Prostate gland (tissue), 2 donors: ENCODE results near the gene FAF1. TPM values are rescaled to one million over a fixed set of nuclear protein-coding genes. Genes with fewer than 3 reads are reported as not detected.

Experiments used
- DNase-seq: peaks from one replicate; pipeline ENCODE4 v3.0.0-alpha.2; 2019; ENCODE audit warnings: low spot score
- H3K27ac ChIP-seq, 2 donors: fragments of 200-600 bp; sonication (generic); 2 replicates each; pipeline ENCODE4 v1.5.1; 2017 to 2019
- H3K27me3 ChIP-seq: fragments of 200-600 bp; sonication (generic); replicated peaks from 2 replicates; pipeline ENCODE4 v1.5.1; 2019; ENCODE audit not compliant: insufficient read depth
- H3K36me3 ChIP-seq, 2 donors: fragments of 200-600 bp; sonication (generic); 1 replicate in 1 of 2; 2 replicates in 1 of 2; pipeline versions ENCODE4 v1.5.1 to v1.8.1; 2017 to 2019
- H3K4me1 ChIP-seq: fragments of 200-600 bp; sonication (generic); replicated peaks from 2 replicates; pipeline ENCODE4 v1.5.1; 2019
- H3K4me3 ChIP-seq, 2 donors: fragments of 200-600 bp; sonication (generic); 2 replicates each; pipeline ENCODE4 v1.5.1; 2017 to 2019
- H3K9me3 ChIP-seq: fragments of 200-600 bp; sonication (generic); 2 replicates; pipeline ENCODE4 v1.5.1; 2017
- POLR2A ChIP-seq: fragments of 450-650 bp; IDR thresholded peaks from one replicate; pipeline ENCODE4 v1.6.1; 2016; ENCODE audit warnings: antibody characterized with exemption, mild to moderate bottlenecking
- POLR2AphosphoS5 ChIP-seq: sonication (generic); formaldehyde crosslinking; IDR thresholded peaks from one replicate; pipeline ENCODE4 v1.6.1; 2017; ENCODE audit warnings: antibody characterized with exemption
- WGBS: methylation state at CpG from one replicate; pipeline ENCODE4 v1.1.5; 2018; 5-methylcytosine and 5-hydroxymethylcytosine counted together
- intact Hi-C: fragments of 100-400 bp; cut with DNase I; formaldehyde crosslinking; loops from one replicate; pipeline ENCODE4 v1.14.2; 2022
- total RNA-seq, 2 donors: library from RNA; depleted of rRNA; stranded (reverse); fragments of >200 nt; gene quantifications; one replicate each; pipeline ENCODE4 v1.1.0, GENCODE V29; 2016
- TF ChIP-seq, protein P1 (sequence below), 4 experiments: fragments of 200-600 bp in 2 of 4; fragments of 450-650 bp in 2 of 4; sonication (generic) in 2 of 4; IDR thresholded peaks; 1 replicate in 3 of 4; 2 replicates in 1 of 4; pipeline ENCODE4 v1.5.1; 2016 to 2019; ENCODE audit warnings: antibody characterized with exemption in 4 of 4, mild to moderate bottlenecking in 2 of 4, moderate library complexity in 2 of 4

FAF1 gene
- total RNA-seq, 2 donors from 2014 or later, result 40.4 to 41.5 TPM

DNA sequence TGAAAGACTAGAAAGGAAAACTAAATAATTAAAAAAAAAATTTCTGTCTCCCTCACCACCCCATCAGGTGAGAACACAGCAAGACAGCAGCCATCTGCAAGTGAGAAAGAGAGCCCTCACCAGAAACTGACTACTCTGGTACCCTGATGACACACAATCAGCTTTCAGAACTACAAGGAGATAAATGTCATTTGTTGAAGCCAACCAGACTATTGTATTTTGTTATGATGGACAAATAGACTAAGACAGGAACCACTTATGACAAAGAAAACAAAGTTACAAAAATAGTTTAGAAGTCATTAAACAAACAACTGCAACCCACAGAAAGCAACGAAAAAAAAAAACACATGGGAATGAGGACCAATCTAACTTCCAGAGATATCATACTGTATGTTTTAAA is 98.3 kb downstream of the FAF1 start:
- Histone ChIP-seq H3K4me3 (no peak overlapping the region), H3K36me3 (no peaks in the 10 kb centered on the region), H3K4me1 (no peaks in the 10 kb centered on the region), H3K9me3 (no peaks in the 10 kb centered on the region), H3K27me3 (no peaks in the 10 kb centered on the region), H3K27ac (no peak overlapping the region)
- intact Hi-C loops, result no loop called here
- TF ChIP-seq, protein P1, sequence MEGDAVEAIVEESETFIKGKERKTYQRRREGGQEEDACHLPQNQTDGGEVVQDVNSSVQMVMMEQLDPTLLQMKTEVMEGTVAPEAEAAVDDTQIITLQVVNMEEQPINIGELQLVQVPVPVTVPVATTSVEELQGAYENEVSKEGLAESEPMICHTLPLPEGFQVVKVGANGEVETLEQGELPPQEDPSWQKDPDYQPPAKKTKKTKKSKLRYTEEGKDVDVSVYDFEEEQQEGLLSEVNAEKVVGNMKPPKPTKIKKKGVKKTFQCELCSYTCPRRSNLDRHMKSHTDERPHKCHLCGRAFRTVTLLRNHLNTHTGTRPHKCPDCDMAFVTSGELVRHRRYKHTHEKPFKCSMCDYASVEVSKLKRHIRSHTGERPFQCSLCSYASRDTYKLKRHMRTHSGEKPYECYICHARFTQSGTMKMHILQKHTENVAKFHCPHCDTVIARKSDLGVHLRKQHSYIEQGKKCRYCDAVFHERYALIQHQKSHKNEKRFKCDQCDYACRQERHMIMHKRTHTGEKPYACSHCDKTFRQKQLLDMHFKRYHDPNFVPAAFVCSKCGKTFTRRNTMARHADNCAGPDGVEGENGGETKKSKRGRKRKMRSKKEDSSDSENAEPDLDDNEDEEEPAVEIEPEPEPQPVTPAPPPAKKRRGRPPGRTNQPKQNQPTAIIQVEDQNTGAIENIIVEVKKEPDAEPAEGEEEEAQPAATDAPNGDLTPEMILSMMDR (IDR thresholded peaks at IDR 0.05), result no peak
- TF ChIP-seq POLR2AphosphoS5 (no peak), POLR2A (no peak)
- WGBS, result 65% methylated on average over 1 of the region's 1 CpG
- no peak for DNase-seq

DNA sequence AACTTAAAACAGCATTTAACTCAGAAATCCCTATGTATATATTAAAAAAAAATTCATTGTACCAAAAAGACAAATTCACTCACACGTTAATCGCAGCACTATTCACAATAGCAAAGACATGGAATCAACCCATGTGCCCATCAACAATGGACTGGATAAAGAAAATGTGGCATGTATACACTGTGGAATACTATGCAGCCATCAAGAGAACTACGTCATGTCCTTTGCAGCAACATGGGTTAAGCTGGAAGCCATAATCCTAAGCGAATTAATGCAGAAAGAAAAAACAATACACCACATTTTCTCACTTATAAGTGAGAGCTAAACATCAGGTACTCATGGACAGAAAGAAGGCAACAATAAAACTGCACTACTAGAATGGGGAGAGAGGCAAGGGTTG is 99.4 kb downstream of the FAF1 start:
- Histone ChIP-seq H3K4me1 (no peaks in the 10 kb centered on the region), H3K27me3 (no peaks in the 10 kb centered on the region), H3K36me3 (no peaks in the 10 kb centered on the region), H3K27ac (no peak overlapping the region), H3K9me3 (no peaks in the 10 kb centered on the region), H3K4me3 (no peak overlapping the region)
- DNase-seq, result no peak
- TF ChIP-seq POLR2A (no peak), POLR2AphosphoS5 (no peak)
- TF ChIP-seq, protein P1 (IDR thresholded peaks at IDR 0.05), result no peak
- 100% methylated on average over 4 of the region's 4 CpGs for WGBS
- intact Hi-C loops, result no loop called here

DNA sequence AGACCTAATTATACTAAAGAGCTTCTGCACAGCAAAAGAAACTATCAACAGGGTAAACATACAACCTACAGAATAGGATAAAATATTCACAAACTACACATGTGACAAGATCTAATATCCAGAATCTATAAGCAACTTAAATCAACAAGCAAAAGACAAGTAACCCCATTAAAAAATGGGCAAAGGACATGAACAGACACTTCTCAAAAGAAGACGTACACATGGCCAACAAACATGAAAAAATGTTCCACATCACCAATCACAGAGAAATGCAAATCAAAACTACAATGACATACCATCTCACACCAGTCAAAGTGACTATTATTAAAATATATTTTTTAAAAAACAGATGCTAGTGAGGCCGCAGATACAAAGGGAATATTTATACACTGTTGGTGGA is 99.8 kb downstream of the FAF1 start:
- H3K36me3 ChIP-seq, result no peaks in the 10 kb centered on the region
- TF ChIP-seq POLR2AphosphoS5, result no peak
- no peaks in the 10 kb centered on the region for H3K4me1 ChIP-seq
- no peaks in the 10 kb centered on the region for H3K9me3 ChIP-seq
- H3K27ac ChIP-seq, result no peak overlapping the region
- H3K4me3 ChIP-seq, result no peak overlapping the region
- H3K27me3 ChIP-seq, result no peaks in the 10 kb centered on the region
- WGBS, result 94% methylated on average over 2 of the region's 2 CpGs
- intact Hi-C loops, result no loop called here
- DNase-seq, result no peak

DNA sequence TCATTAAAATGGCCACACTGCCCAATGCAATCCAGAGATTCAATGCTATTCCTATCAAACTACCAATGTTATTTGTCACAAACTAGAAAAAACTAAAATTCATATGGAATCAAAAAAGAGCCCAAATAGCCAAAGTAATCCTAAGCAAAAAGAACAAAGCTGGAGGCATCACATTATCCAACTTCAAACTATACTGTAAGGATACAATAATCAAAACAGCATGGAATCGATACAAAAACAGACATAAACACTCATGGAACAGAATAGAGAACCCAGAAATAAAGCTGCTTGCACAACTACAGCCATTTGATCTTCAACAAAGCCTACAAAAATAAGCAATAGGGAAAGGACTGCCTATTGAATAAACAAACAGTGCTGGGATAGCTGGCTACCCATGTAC is 100.4 kb downstream of the FAF1 start:
- intact Hi-C loops, result no loop called here
- WGBS, result 100% methylated on average over 1 of the region's 1 CpG
- no peaks in the 10 kb centered on the region for H3K4me1 ChIP-seq
- no peak for DNase-seq
- no peaks in the 10 kb centered on the region for H3K9me3 ChIP-seq
- no peaks in the 10 kb centered on the region for H3K36me3 ChIP-seq
- no peaks in the 10 kb centered on the region for H3K27me3 ChIP-seq
- no peak overlapping the region for H3K4me3 ChIP-seq
- H3K27ac ChIP-seq, result no peak overlapping the region
- TF ChIP-seq POLR2AphosphoS5 (no peak), POLR2A (no peak)
- TF ChIP-seq, protein P1 (IDR thresholded peaks at IDR 0.05), result no peak

DNA sequence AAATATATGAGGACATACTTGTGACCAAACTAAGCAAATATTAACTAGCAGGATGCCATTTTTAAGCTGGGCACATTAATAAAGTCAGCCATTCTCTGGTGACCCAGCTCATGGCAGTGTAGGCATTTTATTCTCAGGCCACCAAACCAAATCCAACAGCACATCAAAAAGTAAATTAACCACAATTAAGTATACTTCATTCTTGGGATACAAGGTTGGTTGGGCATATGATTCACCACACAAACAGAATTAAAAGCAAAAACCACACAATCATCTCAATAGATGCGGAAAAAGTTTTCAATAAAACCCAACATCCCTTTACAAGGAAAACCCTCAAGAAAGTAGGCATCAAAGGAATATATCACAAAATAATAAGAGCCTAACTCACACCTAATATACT is 101.3 kb downstream of the FAF1 start:
- no peak for TF ChIP-seq POLR2A
- TF ChIP-seq, protein P1 (IDR thresholded peaks at IDR 0.05), result no peak
- TF ChIP-seq POLR2AphosphoS5, result no peak
- H3K4me1 ChIP-seq, result no peaks in the 10 kb centered on the region
- intact Hi-C loops, result no loop called here

More for the DNA sequence above, 101.3 kb downstream of the FAF1 start:
- 100% methylated on average over 1 of the region's 1 CpG for WGBS
- Histone ChIP-seq H3K36me3 (no peaks in the 10 kb centered on the region), H3K9me3 (no peaks in the 10 kb centered on the region), H3K27me3 (no peaks in the 10 kb centered on the region), H3K27ac (no peak overlapping the region), H3K4me3 (no peak overlapping the region)
- DNase-seq, result no peak
